SK-N-SH treated with all-trans-retinoic acid at 6 μM for 48 hours (cell line): Measurements from ENCODE around the gene NEURL1B.

Experiments
- ATAC-seq: fragments of 200-7000 bp; cut with Tn5 transposase; 3 replicates; pipeline ENCODE4 v1.9.1; 2020; ENCODE audit warnings: mild to moderate bottlenecking, moderate library complexity
- ARNTL ChIP-seq: fragments of 450-650 bp; formaldehyde crosslinking; IDR thresholded peaks from 2 replicates; pipeline ENCODE4 v1.5.0; 2020; ENCODE audit warnings: low read depth, mild to moderate bottlenecking, moderate library complexity, borderline replicate concordance
- CSDC2 ChIP-seq: fragments of 250-450 bp; sonication (Bioruptor Pico); IDR thresholded peaks from 2 replicates; pipeline ENCODE4 v1.5.0; 2020; ENCODE audit warnings: mild to moderate bottlenecking, moderate library complexity
- ESRRG ChIP-seq: fragments of 250-450 bp; sonication (Bioruptor Pico); IDR thresholded peaks from 2 replicates; pipeline ENCODE4 v1.6.1; 2021; ENCODE audit warnings: mild to moderate bottlenecking
- GLIS3 ChIP-seq: fragments of 250-450 bp; sonication (Bioruptor Pico); IDR thresholded peaks from 2 replicates; pipeline ENCODE4 v1.5.0; 2020; ENCODE audit warnings: mild to moderate bottlenecking, moderate library complexity
- ISL1 ChIP-seq: fragments of 250-450 bp; sonication (Bioruptor Pico); IDR thresholded peaks from 2 replicates; pipeline ENCODE4 v2.1.2; 2022; ENCODE audit warnings: mild to moderate bottlenecking, moderate library complexity
- OSR1 ChIP-seq: fragments of 250-450 bp; sonication (Bioruptor Pico); IDR thresholded peaks from 2 replicates; pipeline ENCODE4 v1.8.0; 2022; ENCODE audit warnings: moderate library complexity, mild to moderate bottlenecking, inconsistent platforms
- TCF4 ChIP-seq: fragments of 250-450 bp; sonication (Bioruptor Pico); IDR thresholded peaks from 2 replicates; pipeline ENCODE4 v1.8.0; 2021; ENCODE audit warnings: mild to moderate bottlenecking, moderate library complexity, borderline replicate concordance
- ZC3H10 ChIP-seq: fragments of 250-450 bp; sonication (Bioruptor Pico); IDR thresholded peaks from 2 replicates; pipeline ENCODE4 v1.5.1; 2021; ENCODE audit warnings: mild to moderate bottlenecking, moderate library complexity
- ZFP30 ChIP-seq: fragments of 450-650 bp; formaldehyde crosslinking; IDR thresholded peaks from 2 replicates; pipeline ENCODE4 v1.5.0; 2022; ENCODE audit warnings: mild to moderate bottlenecking, moderate library complexity
- ZNF565 ChIP-seq: fragments of 450-650 bp; formaldehyde crosslinking; conservative IDR thresholded peaks from 2 replicates; pipeline ENCODE4 v1.5.0; 2020; ENCODE audit warnings: low read depth, mild to moderate bottlenecking, moderate library complexity
- ZNF70 ChIP-seq: fragments of 450-650 bp; formaldehyde crosslinking; IDR thresholded peaks from 2 replicates; pipeline ENCODE4 v1.5.0; 2020; ENCODE audit warnings: mild to moderate bottlenecking, moderate library complexity
- ZNF8 ChIP-seq: fragments of 450-650 bp; formaldehyde crosslinking; IDR thresholded peaks from 2 replicates; pipeline ENCODE4 v1.5.0; 2020; ENCODE audit warnings: mild to moderate bottlenecking, moderate library complexity
- TF ChIP-seq, protein P1 (sequence below): fragments of 250-450 bp; sonication (Bioruptor Pico); IDR thresholded peaks from 2 replicates; pipeline ENCODE4 v1.5.1; 2021; ENCODE audit warnings: mild to moderate bottlenecking, moderate library complexity
- TF ChIP-seq, protein P2 (sequence below): fragments of 250-450 bp; sonication (Bioruptor Pico); IDR thresholded peaks from 2 replicates; pipeline ENCODE4 v1.5.1; 2020; ENCODE audit warnings: low read depth, mild to moderate bottlenecking, moderate library complexity
- TF ChIP-seq, protein P3 (sequence below): fragments of 250-450 bp; sonication (Bioruptor Pico); IDR thresholded peaks from 2 replicates; pipeline ENCODE4 v1.8.0; 2021; ENCODE audit warnings: low read depth, mild to moderate bottlenecking, moderate library complexity, borderline replicate concordance
- TF ChIP-seq, protein P4 (sequence below): fragments of 250-450 bp; sonication (Bioruptor Pico); IDR thresholded peaks from 2 replicates; pipeline ENCODE4 v1.8.0; 2020; ENCODE audit warnings: mild to moderate bottlenecking, moderate library complexity, borderline replicate concordance
- TF ChIP-seq, protein P5 (sequence below): fragments of 250-450 bp; sonication (Bioruptor Pico); IDR thresholded peaks from 2 replicates; pipeline ENCODE4 v1.5.0; 2020; ENCODE audit warnings: mild to moderate bottlenecking, moderate library complexity

Gene NEURL1B

DNA sequence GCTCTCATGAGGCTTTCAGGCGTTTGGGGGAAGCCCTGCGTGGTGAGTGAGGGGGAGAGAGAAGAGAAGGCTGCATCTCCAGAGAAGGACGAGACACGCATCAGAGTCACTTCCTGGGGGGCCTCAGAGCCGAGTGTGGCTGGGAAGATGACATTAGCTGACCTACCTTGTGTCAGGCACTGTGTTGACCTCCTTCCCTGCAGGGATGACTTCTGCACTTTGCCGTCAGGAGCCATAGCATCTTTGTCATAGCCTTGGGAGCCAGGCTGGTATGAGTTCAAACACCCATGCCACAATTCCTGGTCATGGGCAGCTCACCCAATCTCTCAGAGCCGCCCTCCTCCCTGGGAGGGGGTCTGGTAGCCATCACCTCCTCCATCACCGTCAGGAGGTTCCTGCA, 17.3 kb downstream of the NEURL1B start (continued):
- TF ChIP-seq, protein P1, sequence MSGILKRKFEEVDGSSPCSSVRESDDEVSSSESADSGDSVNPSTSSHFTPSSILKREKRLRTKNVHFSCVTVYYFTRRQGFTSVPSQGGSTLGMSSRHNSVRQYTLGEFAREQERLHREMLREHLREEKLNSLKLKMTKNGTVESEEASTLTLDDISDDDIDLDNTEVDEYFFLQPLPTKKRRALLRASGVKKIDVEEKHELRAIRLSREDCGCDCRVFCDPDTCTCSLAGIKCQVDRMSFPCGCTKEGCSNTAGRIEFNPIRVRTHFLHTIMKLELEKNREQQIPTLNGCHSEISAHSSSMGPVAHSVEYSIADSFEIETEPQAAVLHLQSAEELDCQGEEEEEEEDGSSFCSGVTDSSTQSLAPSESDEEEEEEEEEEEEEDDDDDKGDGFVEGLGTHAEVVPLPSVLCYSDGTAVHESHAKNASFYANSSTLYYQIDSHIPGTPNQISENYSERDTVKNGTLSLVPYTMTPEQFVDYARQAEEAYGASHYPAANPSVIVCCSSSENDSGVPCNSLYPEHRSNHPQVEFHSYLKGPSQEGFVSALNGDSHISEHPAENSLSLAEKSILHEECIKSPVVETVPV (CRISPR knock-in tag) = no peak
- no peak for TF ChIP-seq ZC3H10 (CRISPR knock-in tag)
- TF ChIP-seq ARNTL = no peak
- no peak for TF ChIP-seq OSR1 (CRISPR knock-in tag)

DNA sequence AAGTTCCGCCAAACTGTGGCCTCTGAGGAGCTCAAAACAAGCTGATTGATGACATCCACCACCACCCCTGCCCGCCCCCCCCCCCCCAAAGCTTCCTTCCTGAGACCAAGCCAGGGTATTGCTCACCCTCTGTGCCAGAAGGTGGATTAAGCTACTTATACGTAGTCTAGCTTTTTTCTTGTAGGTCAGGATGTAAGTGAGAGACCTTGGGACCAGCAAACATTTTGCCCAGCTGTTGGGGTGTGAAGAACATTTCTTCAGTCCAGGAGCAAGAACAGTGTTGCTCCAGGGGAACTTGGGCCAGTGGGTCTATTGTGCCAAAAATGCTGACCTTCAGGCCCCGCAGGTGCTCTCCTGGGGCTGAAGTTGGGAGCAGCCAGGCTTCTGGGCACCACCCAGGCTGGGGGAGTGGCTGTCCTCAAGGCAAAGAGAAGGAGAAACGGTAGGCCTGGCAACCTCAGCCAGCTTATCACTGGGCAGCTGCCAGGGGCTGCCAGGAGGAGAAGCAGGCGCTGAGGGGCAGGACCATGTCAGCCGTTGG, 18.0 kb downstream of the NEURL1B start:
- TF ChIP-seq, protein P2, sequence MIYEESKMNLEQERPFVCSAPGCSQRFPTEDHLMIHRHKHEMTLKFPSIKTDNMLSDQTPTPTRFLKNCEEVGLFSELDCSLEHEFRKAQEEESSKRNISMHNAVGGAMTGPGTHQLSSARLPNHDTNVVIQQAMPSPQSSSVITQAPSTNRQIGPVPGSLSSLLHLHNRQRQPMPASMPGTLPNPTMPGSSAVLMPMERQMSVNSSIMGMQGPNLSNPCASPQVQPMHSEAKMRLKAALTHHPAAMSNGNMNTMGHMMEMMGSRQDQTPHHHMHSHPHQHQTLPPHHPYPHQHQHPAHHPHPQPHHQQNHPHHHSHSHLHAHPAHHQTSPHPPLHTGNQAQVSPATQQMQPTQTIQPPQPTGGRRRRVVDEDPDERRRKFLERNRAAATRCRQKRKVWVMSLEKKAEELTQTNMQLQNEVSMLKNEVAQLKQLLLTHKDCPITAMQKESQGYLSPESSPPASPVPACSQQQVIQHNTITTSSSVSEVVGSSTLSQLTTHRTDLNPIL (CRISPR knock-in tag) = no peak
- no peak for TF ChIP-seq CSDC2 (CRISPR knock-in tag)
- peak; percentile 84 for ATAC-seq

DNA sequence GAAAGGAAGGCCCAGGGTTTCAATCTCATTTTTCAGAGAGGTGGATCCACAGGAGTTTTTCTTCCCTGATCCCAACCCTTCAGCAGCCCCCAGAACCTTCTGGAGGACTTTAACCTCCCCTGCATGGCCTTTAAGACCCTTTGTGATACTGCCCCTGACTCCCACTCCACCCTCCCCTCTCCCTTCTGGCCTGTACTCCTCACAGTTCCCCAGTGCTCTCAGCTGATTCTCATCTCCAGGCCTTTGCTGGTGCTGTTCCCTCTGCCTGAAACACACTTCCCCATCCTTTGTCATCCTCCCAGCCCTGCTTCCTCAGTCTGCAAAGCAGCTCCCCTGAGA, 18.5 kb downstream of the NEURL1B start:
- no peak for ATAC-seq

DNA sequence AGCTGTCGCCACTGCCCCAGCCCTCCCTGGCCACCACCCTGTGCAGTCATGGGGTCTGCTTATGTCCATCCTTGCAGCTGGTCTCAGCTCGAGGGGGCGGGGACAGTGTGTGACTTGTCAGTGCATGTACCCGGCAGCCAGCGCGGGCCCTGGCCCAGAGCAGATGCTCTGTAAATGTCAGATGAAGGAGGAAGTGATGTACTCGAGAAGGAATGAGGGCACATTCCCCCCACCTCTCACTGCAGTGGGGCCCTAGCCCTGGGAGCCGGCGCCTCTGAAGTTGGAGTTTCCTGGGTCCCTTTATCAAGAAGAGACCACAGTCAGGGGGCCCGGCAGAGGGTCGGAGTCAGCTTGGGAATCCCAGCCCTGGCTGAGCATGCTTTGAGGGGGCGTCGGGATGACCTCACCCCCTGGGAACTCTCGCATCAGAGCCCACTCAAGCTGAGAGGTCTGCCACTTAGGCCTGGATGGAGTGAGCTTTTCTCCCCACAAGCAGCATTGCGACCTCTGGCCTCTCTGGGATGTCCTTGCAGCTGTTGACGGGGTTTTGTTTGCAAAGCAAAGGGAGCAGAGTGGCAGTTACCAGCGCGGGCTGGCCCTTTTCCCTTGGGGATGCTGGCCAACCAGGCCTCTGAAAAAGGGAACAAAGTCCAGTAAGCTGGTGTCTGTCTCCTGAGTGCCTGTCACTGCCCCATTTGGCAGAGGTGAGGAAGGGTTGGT, 19.0 kb downstream of the NEURL1B start:
- ATAC-seq = peak; percentile 90
- TF ChIP-seq ESRRG (no peak), GLIS3 (CRISPR knock-in tag) (no peak), ZC3H10 (CRISPR knock-in tag) (no peak), ISL1 (CRISPR knock-in tag) (0 out of 2 replicates have a peak, but pooled peaks have one; percentile 14), OSR1 (CRISPR knock-in tag) (no peak), ZNF565 (CRISPR knock-in tag) (no peak), ZNF70 (CRISPR knock-in tag) (no peak), ZNF8 (no peak), TCF4 (CRISPR knock-in tag) (0 out of 2 replicates have a peak, but pooled peaks have one; percentile 11), ARNTL (no peak), ZFP30 (CRISPR knock-in tag) (no peak)
- TF ChIP-seq, protein P2 (CRISPR knock-in tag) = 0 out of 2 replicates have a peak, but pooled peaks have one; percentile 11
- TF ChIP-seq, protein P3, sequence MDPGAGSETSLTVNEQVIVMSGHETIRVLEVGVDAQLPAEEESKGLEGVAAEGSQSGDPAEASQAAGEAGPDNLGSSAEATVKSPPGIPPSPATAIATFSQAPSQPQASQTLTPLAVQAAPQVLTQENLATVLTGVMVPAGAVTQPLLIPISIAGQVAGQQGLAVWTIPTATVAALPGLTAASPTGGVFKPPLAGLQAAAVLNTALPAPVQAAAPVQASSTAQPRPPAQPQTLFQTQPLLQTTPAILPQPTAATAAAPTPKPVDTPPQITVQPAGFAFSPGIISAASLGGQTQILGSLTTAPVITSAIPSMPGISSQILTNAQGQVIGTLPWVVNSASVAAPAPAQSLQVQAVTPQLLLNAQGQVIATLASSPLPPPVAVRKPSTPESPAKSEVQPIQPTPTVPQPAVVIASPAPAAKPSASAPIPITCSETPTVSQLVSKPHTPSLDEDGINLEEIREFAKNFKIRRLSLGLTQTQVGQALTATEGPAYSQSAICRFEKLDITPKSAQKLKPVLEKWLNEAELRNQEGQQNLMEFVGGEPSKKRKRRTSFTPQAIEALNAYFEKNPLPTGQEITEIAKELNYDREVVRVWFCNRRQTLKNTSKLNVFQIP (CRISPR knock-in tag) = no peak
- TF ChIP-seq, protein P4, sequence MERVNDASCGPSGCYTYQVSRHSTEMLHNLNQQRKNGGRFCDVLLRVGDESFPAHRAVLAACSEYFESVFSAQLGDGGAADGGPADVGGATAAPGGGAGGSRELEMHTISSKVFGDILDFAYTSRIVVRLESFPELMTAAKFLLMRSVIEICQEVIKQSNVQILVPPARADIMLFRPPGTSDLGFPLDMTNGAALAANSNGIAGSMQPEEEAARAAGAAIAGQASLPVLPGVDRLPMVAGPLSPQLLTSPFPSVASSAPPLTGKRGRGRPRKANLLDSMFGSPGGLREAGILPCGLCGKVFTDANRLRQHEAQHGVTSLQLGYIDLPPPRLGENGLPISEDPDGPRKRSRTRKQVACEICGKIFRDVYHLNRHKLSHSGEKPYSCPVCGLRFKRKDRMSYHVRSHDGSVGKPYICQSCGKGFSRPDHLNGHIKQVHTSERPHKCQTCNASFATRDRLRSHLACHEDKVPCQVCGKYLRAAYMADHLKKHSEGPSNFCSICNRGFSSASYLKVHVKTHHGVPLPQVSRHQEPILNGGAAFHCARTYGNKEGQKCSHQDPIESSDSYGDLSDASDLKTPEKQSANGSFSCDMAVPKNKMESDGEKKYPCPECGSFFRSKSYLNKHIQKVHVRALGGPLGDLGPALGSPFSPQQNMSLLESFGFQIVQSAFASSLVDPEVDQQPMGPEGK (CRISPR knock-in tag) = no peak
- TF ChIP-seq, protein P1 (CRISPR knock-in tag) = no peak
- TF ChIP-seq, protein P5, sequence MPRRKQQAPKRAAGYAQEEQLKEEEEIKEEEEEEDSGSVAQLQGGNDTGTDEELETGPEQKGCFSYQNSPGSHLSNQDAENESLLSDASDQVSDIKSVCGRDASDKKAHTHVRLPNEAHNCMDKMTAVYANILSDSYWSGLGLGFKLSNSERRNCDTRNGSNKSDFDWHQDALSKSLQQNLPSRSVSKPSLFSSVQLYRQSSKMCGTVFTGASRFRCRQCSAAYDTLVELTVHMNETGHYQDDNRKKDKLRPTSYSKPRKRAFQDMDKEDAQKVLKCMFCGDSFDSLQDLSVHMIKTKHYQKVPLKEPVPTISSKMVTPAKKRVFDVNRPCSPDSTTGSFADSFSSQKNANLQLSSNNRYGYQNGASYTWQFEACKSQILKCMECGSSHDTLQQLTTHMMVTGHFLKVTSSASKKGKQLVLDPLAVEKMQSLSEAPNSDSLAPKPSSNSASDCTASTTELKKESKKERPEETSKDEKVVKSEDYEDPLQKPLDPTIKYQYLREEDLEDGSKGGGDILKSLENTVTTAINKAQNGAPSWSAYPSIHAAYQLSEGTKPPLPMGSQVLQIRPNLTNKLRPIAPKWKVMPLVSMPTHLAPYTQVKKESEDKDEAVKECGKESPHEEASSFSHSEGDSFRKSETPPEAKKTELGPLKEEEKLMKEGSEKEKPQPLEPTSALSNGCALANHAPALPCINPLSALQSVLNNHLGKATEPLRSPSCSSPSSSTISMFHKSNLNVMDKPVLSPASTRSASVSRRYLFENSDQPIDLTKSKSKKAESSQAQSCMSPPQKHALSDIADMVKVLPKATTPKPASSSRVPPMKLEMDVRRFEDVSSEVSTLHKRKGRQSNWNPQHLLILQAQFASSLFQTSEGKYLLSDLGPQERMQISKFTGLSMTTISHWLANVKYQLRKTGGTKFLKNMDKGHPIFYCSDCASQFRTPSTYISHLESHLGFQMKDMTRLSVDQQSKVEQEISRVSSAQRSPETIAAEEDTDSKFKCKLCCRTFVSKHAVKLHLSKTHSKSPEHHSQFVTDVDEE (CRISPR knock-in tag) = no peak
- TF ChIP-seq, all 23 proteins: peak for 3

More for the DNA sequence above, 18.5 kb downstream of the NEURL1B start:
- TF ChIP-seq, protein P1 (CRISPR knock-in tag) = no peak
- TF ChIP-seq ZNF70 (CRISPR knock-in tag) = peak; percentile 100
